ENCODE results near the gene ETF1. TPM values are rescaled to one million over a fixed set of nuclear protein-coding genes. Genes with fewer than 3 reads are reported as not detected.

ETF1 gene
- polyA plus RNA-seq, 3 donors: 34.8 to 71.4 (median 61.6) TPM

DNA sequence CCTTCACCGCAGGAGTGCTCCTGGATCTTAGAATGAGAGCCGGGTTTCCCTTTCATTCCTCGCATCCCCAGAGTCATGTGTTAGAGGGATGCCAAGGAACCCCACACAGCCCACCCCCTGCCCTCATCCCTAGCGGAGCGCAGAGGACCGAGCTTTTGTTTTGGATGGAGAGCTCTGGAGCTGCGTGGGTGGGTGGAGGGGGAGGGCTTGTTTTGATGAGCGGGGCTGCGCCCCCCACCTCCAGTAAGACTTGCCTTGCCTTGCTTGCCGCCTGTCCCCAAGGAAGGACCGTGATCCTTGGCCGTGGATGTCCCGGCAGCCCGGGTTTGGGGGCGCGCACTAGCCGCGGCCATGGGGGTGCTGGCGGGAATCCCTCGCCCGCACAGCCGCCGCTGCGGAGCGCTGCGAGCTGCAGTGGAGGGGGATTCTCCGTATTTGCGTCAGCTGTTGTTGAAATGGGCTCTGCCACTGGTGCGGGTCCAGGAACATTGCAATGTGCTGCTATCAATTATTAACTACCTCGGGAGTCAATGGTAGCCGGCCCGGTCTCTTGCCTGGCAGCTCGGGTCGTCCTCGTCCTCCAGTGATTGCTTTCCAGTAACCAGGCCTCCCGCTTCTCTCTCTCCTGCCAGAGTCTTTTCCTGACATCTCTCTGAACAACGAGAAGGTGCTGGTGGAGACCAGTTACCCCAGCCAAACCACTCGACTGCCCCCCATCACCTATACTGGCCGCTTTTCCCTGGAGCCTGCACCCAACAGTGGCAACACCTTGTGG lies 76.7 kb downstream of the ETF1 start:
- peaks cover 36 to 47% of the 10 kb centered on the region in 2 donors for H3K4me1 ChIP-seq (ENCODE audit: control insufficient read depth in 1 of 2, insufficient read depth in 2 of 2, low read length in 2 of 2)
- H3K27me3 ChIP-seq (ENCODE audit: control insufficient read depth in 2 of 2, insufficient read depth in 2 of 2, low read length in 2 of 2): peaks cover 3 to 21% of the 10 kb centered on the region in 2 donors
- peaks cover 18 to 23% of the 10 kb centered on the region in 2 donors for H3K36me3 Mint-ChIP-seq
- peak overlapping the region; percentile 77 for H3K9ac ChIP-seq (ENCODE audit: insufficient read depth, low read length, poor library complexity, severe bottlenecking)
- H3K27ac ChIP-seq (ENCODE audit: low read depth in 1 of 2, low read length in 2 of 2): no peak overlapping the region
- H3K4me3 ChIP-seq (replicated peaks in 1 of 3; ENCODE audit: low read depth in 2 of 3, low read length in 3 of 3): peak overlapping the region; percentile 76 to 87 (median 78)
- TF ChIP-seq, protein P1, sequence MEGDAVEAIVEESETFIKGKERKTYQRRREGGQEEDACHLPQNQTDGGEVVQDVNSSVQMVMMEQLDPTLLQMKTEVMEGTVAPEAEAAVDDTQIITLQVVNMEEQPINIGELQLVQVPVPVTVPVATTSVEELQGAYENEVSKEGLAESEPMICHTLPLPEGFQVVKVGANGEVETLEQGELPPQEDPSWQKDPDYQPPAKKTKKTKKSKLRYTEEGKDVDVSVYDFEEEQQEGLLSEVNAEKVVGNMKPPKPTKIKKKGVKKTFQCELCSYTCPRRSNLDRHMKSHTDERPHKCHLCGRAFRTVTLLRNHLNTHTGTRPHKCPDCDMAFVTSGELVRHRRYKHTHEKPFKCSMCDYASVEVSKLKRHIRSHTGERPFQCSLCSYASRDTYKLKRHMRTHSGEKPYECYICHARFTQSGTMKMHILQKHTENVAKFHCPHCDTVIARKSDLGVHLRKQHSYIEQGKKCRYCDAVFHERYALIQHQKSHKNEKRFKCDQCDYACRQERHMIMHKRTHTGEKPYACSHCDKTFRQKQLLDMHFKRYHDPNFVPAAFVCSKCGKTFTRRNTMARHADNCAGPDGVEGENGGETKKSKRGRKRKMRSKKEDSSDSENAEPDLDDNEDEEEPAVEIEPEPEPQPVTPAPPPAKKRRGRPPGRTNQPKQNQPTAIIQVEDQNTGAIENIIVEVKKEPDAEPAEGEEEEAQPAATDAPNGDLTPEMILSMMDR (IDR thresholded peaks at IDR 0.05): no peak
- H3K27me3 Mint-ChIP-seq (ENCODE audit: low read depth in 3 of 3): peaks cover 20 to 29% (median 27%) of the 10 kb centered on the region in 3 donors
- WGBS (ENCODE audit: insufficient coverage): 36% methylated on average over 30 of the region's 39 CpGs
- H4K20me1 ChIP-seq (ENCODE audit: insufficient read depth, low read length): peaks cover 23% of the 10 kb centered on the region
- intact Hi-C loops (cut with micrococcal nuclease): loop anchor here in 1 of 2 donors (10.0 kb wide), 1 partner anchor 78 kb away; the partner anchor contains the start of gene ETF1
- peak overlapping the region; percentile 97 for H2AFZ ChIP-seq (ENCODE audit: insufficient read depth, low read depth, low read length, poor library complexity, severe bottlenecking)
- peaks cover 0 to 15% (median 5%) of the 10 kb centered on the region in 7 donors for H3K9me3 Mint-ChIP-seq
- H3K79me2 ChIP-seq (ENCODE audit: insufficient read depth, low read length): no peaks in the 10 kb centered on the region
- H3K36me3 ChIP-seq (replicated peaks in 1 of 2; ENCODE audit: control insufficient read depth in 1 of 2, insufficient read depth in 2 of 2, low read length in 2 of 2): no peaks in the 10 kb centered on the region
- H3K9me3 ChIP-seq (replicated peaks in 1 of 2; ENCODE audit: control insufficient read depth in 1 of 2, insufficient read depth in 1 of 2, low read length in 2 of 2): no peaks in the 10 kb centered on the region
- peak overlapping the region in 2 of 7 donors; percentile 71 to 75 for H3K27ac Mint-ChIP-seq
- peaks cover 31% of the 10 kb centered on the region for H3K4me1 Mint-ChIP-seq
- peak overlapping the region; percentile 85 to 92 for H3K4me3 Mint-ChIP-seq
- DNase-seq: peak in 1 of 3 donors; percentile 42
- peak overlapping the region; percentile 94 for H3K4me2 ChIP-seq (replicated peaks; ENCODE audit: extremely low read depth, low read length, poor library complexity, severe bottlenecking)

DNA sequence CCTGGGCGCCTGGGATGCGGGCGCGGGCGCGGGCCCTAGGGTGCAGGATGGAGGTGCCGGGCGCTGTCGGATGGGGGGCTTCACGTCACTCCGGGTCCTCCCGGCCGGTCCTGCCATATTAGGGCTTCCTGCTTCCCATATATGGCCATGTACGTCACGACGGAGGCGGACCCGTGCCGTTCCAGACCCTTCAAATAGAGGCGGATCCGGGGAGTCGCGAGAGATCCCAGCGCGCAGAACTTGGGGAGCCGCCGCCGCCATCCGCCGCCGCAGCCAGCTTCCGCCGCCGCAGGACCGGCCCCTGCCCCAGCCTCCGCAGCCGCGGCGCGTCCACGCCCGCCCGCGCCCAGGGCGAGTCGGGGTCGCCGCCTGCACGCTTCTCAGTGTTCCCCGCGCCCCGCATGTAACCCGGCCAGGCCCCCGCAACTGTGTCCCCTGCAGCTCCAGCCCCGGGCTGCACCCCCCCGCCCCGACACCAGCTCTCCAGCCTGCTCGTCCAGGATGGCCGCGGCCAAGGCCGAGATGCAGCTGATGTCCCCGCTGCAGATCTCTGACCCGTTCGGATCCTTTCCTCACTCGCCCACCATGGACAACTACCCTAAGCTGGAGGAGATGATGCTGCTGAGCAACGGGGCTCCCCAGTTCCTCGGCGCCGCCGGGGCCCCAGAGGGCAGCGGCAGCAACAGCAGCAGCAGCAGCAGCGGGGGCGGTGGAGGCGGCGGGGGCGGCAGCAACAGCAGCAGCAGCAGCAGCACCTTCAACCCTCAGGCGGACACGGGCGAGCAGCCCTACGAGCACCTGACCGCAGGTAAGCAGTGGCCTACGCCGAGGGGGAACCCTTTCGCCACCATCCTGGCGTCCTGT lies 77.5 kb downstream of the ETF1 start, which contains the start of gene EGR1:
Gene EGR1, plus strand, starts transcription at position 219 of the 864 bp plus-strand sequence. Its CDS starts 283 bp downstream, at position 502.
- Histone ChIP-seq H3K4me1 (ENCODE audit: control insufficient read depth in 1 of 2, insufficient read depth in 2 of 2, low read length in 2 of 2) (peaks cover 36 to 47% of the 10 kb centered on the region in 2 donors), H3K9me3 (replicated peaks in 1 of 2; ENCODE audit: control insufficient read depth in 1 of 2, insufficient read depth in 1 of 2, low read length in 2 of 2) (no peaks in the 10 kb centered on the region)

More for the DNA sequence above, 77.5 kb downstream of the ETF1 start, which contains the start of gene EGR1:
- H3K27ac Mint-ChIP-seq: peak within 1 kb of the TSS; percentile 89 to 97 (median 93)
- Histone ChIP-seq H3K79me2 (ENCODE audit: insufficient read depth, low read length) (no peaks in the 10 kb centered on the region), H3K27me3 (ENCODE audit: control insufficient read depth in 2 of 2, insufficient read depth in 2 of 2, low read length in 2 of 2) (peaks cover 3 to 21% of the 10 kb centered on the region in 2 donors), H3K4me2 (replicated peaks; ENCODE audit: extremely low read depth, low read length, poor library complexity, severe bottlenecking) (peak within 1 kb of the TSS; percentile 94), H4K20me1 (ENCODE audit: insufficient read depth, low read length) (peaks cover 23% of the 10 kb centered on the region), H2AFZ (ENCODE audit: insufficient read depth, low read depth, low read length, poor library complexity, severe bottlenecking) (peak within 1 kb of the TSS; percentile 97), H3K9ac (ENCODE audit: insufficient read depth, low read length, poor library complexity, severe bottlenecking) (peak within 1 kb of the TSS; percentile 77), H3K36me3 (replicated peaks in 1 of 2; ENCODE audit: control insufficient read depth in 1 of 2, insufficient read depth in 2 of 2, low read length in 2 of 2) (no peaks in the 10 kb centered on the region), H3K4me3 (replicated peaks in 1 of 3; ENCODE audit: low read depth in 2 of 3, low read length in 3 of 3) (peak within 1 kb of the TSS; percentile 76 to 87 (median 78)), H3K27ac (ENCODE audit: low read depth in 1 of 2, low read length in 2 of 2) (peak within 1 kb of the TSS; percentile 91 to 96)
- peaks cover 0 to 15% (median 5%) of the 10 kb centered on the region in 7 donors for H3K9me3 Mint-ChIP-seq
- H3K4me3 Mint-ChIP-seq: peak within 1 kb of the TSS; percentile 85 to 92
- H3K27me3 Mint-ChIP-seq (ENCODE audit: low read depth in 3 of 3): peaks cover 20 to 29% (median 27%) of the 10 kb centered on the region in 3 donors
- TF ChIP-seq, protein P1 (IDR thresholded peaks at IDR 0.05): no peak
- under 1% methylated on average over 84 of the region's 85 CpGs for WGBS (ENCODE audit: insufficient coverage)
- DNase-seq: peak; percentile 90 to 97 (median 93)
- peaks cover 29% of the 10 kb centered on the region for H3K4me1 Mint-ChIP-seq
- peaks cover 18 to 23% of the 10 kb centered on the region in 2 donors for H3K36me3 Mint-ChIP-seq
- intact Hi-C loops (cut with micrococcal nuclease): loop anchor here (2.0 to 10.0 kb wide), 3 partner anchors 27 to 79 kb away; partner anchors contain the start of gene ETF1 (in 2 of the 2)
